Measurements from ENCODE around the gene FARP1. TPM values are rescaled to one million over a fixed set of nuclear protein-coding genes. Genes with fewer than 3 reads are reported as not detected.

Gene FARP1
- total RNA-seq, 1 donor from 2014 or later: 128 TPM

DNA sequence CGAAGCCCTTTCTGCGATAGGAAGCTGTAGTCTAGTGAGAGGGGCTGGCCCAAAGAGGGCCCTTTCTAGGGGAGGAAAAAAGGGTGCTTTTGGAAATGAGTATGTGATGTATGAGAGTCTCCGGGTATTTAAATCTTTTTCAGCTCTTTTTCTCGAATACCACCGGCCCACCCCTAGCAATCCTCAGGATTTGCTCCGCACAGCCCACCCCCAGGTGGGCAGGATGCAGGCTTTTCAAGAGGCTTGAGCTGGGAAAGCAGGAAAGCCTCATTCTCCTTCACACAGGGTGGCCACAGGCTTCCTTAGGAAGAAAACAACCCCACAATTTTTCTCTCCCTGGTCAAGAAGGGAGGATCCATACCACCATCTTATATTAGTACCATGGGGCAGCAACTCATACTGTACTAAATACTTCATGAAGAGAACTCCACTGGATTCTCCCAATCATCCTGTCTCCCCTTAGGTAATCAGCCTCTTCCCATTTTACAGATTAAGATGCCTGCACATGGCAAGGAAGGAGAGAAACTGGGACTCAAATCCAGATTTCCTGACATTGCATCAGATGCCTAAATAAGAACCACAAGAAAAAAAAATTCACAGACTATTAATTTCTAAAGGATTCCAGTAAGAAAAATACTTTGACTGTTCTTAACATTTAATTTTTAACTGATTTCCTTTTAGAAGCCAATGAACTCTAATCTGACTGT lies 349.6 kb downstream of the FARP1 start:
- Mint-ChIP-seq H3K27ac (ENCODE audit: unreplicated experiment) (no peak overlapping the region), H3K9me3 (ENCODE audit: unreplicated experiment) (no peaks in the 10 kb centered on the region), H3K4me1 (ENCODE audit: low read depth, unreplicated experiment) (peaks cover 23% of the 10 kb centered on the region), H3K27me3 (ENCODE audit: low read depth, unreplicated experiment) (no peaks in the 10 kb centered on the region), H3K36me3 (ENCODE audit: low read depth, unreplicated experiment) (peaks cover 9% of the 10 kb centered on the region), H3K4me3 (ENCODE audit: unreplicated experiment) (no peak overlapping the region)
- H2AFZ ChIP-seq (ENCODE audit: low read depth, low read length): no peak overlapping the region
- H4K20me1 ChIP-seq (ENCODE audit: insufficient read depth, low read length): peaks cover 70% of the 10 kb centered on the region
- peaks cover 7% of the 10 kb centered on the region for H3K4me1 ChIP-seq (ENCODE audit: insufficient read depth, low read length)
- H3K27me3 ChIP-seq (ENCODE audit: insufficient read depth, low read length): no peaks in the 10 kb centered on the region
- H3K4me2 ChIP-seq (ENCODE audit: low read length): no peak overlapping the region
- H3K9me3 ChIP-seq (ENCODE audit: insufficient read depth, low read depth, low read length): no peaks in the 10 kb centered on the region
- TF ChIP-seq, protein P1, sequence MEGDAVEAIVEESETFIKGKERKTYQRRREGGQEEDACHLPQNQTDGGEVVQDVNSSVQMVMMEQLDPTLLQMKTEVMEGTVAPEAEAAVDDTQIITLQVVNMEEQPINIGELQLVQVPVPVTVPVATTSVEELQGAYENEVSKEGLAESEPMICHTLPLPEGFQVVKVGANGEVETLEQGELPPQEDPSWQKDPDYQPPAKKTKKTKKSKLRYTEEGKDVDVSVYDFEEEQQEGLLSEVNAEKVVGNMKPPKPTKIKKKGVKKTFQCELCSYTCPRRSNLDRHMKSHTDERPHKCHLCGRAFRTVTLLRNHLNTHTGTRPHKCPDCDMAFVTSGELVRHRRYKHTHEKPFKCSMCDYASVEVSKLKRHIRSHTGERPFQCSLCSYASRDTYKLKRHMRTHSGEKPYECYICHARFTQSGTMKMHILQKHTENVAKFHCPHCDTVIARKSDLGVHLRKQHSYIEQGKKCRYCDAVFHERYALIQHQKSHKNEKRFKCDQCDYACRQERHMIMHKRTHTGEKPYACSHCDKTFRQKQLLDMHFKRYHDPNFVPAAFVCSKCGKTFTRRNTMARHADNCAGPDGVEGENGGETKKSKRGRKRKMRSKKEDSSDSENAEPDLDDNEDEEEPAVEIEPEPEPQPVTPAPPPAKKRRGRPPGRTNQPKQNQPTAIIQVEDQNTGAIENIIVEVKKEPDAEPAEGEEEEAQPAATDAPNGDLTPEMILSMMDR (IDR thresholded peaks at IDR 0.05; ENCODE audit: insufficient read depth, low read depth, low read length): no peak
- TF ChIP-seq EZH2 (IDR thresholded peaks at IDR 0.05; ENCODE audit: insufficient read depth, low read length): no peak
- H3K9ac ChIP-seq (ENCODE audit: low read length): no peak overlapping the region
- no peak for DNase-seq (ENCODE audit: low read depth)
- H3K27ac ChIP-seq (ENCODE audit: low read depth, low read length): no peak overlapping the region
- H3K36me3 ChIP-seq (ENCODE audit: insufficient read depth, low read length): no peaks in the 10 kb centered on the region
- no peak overlapping the region for H3K4me3 ChIP-seq (ENCODE audit: insufficient read depth, low read depth, low read length)
- peaks cover 91% of the 10 kb centered on the region for H3K79me2 ChIP-seq (ENCODE audit: insufficient read depth, low read length)
- FAIRE-seq: no peak

DNA sequence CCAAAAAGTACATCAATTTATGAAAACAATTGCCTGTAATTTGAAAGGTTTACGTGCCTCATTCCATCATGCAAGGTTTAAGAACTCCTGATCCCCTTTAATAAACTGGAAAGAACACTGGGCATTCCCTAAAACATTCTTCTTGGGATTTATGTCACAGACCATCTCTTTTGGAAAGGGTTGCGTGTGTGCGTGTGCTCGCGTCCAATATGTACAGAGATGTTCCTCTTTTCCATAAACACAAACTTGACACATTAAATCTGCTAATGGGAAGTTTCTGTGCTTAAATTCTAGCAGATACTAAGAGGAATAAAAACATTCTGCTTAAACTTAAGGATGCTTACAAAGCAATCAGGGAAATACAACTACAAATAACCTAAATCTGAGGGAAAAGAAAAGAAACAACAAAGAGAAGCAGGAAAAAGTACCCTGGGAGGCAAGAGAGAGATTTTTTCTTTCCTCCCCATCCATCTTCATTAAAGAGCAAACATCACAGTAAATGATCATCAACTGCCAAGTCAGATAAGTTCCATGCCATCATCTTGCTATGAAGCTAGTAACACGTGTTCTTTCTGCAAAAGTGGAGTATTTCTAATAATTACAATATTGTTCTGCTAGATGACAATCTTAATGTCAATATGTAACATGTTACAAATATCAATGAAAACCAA lies 350.3 kb downstream of the FARP1 start:
- Histone ChIP-seq H3K36me3 (ENCODE audit: insufficient read depth, low read length) (no peaks in the 10 kb centered on the region), H3K4me1 (ENCODE audit: insufficient read depth, low read length) (peaks cover under 1% of the 10 kb centered on the region), H3K27ac (ENCODE audit: low read depth, low read length) (no peak overlapping the region), H3K79me2 (ENCODE audit: insufficient read depth, low read length) (peaks cover 91% of the 10 kb centered on the region), H3K9me3 (ENCODE audit: insufficient read depth, low read depth, low read length) (no peaks in the 10 kb centered on the region), H2AFZ (ENCODE audit: low read depth, low read length) (no peak overlapping the region), H3K4me2 (ENCODE audit: low read length) (no peak overlapping the region), H3K4me3 (ENCODE audit: insufficient read depth, low read depth, low read length) (no peak overlapping the region), H3K27me3 (ENCODE audit: insufficient read depth, low read length) (no peaks in the 10 kb centered on the region), H4K20me1 (ENCODE audit: insufficient read depth, low read length) (peaks cover 73% of the 10 kb centered on the region), H3K9ac (ENCODE audit: low read length) (no peak overlapping the region)
- Mint-ChIP-seq H3K27ac (ENCODE audit: unreplicated experiment) (no peak overlapping the region), H3K4me3 (ENCODE audit: unreplicated experiment) (no peak overlapping the region), H3K27me3 (ENCODE audit: low read depth, unreplicated experiment) (no peaks in the 10 kb centered on the region), H3K36me3 (ENCODE audit: low read depth, unreplicated experiment) (peaks cover 16% of the 10 kb centered on the region), H3K9me3 (ENCODE audit: unreplicated experiment) (no peaks in the 10 kb centered on the region), H3K4me1 (ENCODE audit: low read depth, unreplicated experiment) (peaks cover 23% of the 10 kb centered on the region)
- DNase-seq (ENCODE audit: low read depth) (no peak), FAIRE-seq (peak; percentile 41)
- TF ChIP-seq EZH2 (IDR thresholded peaks at IDR 0.05; ENCODE audit: insufficient read depth, low read length): no peak
- TF ChIP-seq, protein P1 (IDR thresholded peaks at IDR 0.05; ENCODE audit: insufficient read depth, low read depth, low read length): no peak

DNA sequence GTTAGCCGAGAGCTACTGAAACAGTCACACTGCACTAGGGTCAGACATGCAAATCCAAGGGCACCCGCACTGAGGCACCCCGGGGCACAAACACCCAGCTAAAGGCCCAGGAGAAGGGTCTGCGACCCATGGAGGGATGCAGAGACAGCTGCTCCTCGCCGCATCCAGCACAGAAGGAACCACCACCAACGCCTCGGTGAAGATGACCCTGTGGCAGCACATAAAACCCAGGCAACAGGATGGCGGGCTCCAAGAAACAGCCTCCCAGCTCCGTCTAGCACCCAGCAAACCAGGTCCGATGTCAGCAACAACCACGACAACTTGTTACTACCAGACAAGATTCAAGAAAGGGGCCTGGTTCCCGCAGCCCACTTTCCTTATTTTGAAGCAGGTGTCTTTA lies 351.9 kb downstream of the FARP1 start:
- H3K36me3 ChIP-seq (ENCODE audit: insufficient read depth, low read length): peaks cover 4% of the 10 kb centered on the region
- Mint-ChIP-seq H3K27ac (ENCODE audit: unreplicated experiment) (no peak overlapping the region), H3K9me3 (ENCODE audit: unreplicated experiment) (no peaks in the 10 kb centered on the region), H3K4me1 (ENCODE audit: low read depth, unreplicated experiment) (peaks cover 14% of the 10 kb centered on the region), H3K36me3 (ENCODE audit: low read depth, unreplicated experiment) (peaks cover 20% of the 10 kb centered on the region), H3K4me3 (ENCODE audit: unreplicated experiment) (no peak overlapping the region), H3K27me3 (ENCODE audit: low read depth, unreplicated experiment) (no peaks in the 10 kb centered on the region)
- DNase-seq (ENCODE audit: low read depth) (no peak), FAIRE-seq (no peak)
- no peak overlapping the region for H3K4me2 ChIP-seq (ENCODE audit: low read length)
- no peak overlapping the region for H3K9ac ChIP-seq (ENCODE audit: low read length)
- peaks cover 91% of the 10 kb centered on the region for H3K79me2 ChIP-seq (ENCODE audit: insufficient read depth, low read length)
- H2AFZ ChIP-seq (ENCODE audit: low read depth, low read length): no peak overlapping the region
- no peaks in the 10 kb centered on the region for H3K9me3 ChIP-seq (ENCODE audit: insufficient read depth, low read depth, low read length)
- no peak overlapping the region for H3K4me3 ChIP-seq (ENCODE audit: insufficient read depth, low read depth, low read length)
- no peaks in the 10 kb centered on the region for H3K4me1 ChIP-seq (ENCODE audit: insufficient read depth, low read length)
- H3K27me3 ChIP-seq (ENCODE audit: insufficient read depth, low read length): no peaks in the 10 kb centered on the region
- no peak for TF ChIP-seq EZH2 (IDR thresholded peaks at IDR 0.05; ENCODE audit: insufficient read depth, low read length)
- TF ChIP-seq, protein P1 (IDR thresholded peaks at IDR 0.05; ENCODE audit: insufficient read depth, low read depth, low read length): no peak
- peaks cover 78% of the 10 kb centered on the region for H4K20me1 ChIP-seq (ENCODE audit: insufficient read depth, low read length)
- no peak overlapping the region for H3K27ac ChIP-seq (ENCODE audit: low read depth, low read length)

All from astrocyte (in vitro differentiated cells and primary cell).